Keratinocyte (primary cell): ENCODE data around the gene PNMA8B. TPM values are rescaled to one million over a fixed set of nuclear protein-coding genes. Genes with fewer than 3 reads are reported as not detected.
A peak's percentile ranks its signal among the peaks of the same experiment; 100 is the strongest.
"Not testable (repeated sequence)": the region's sequence is repeated elsewhere in the genome, so short reads cannot be mapped to it uniquely, and the experiment has no call there.

ENCODE experiments used
- DNase-seq: peaks from one replicate; pipeline ENCODE4 v3.0.0-alpha.2; 2011; ENCODE audit warnings: low read depth, missing footprints, low spot score
- FAIRE-seq: peaks from 2 replicates; lab custom pipeline; 2011; peaks lifted over from hg19 to GRCh38; lab: Jason Lieb, UNC
- H2AFZ ChIP-seq: 2 replicates; pipeline ENCODE4 v1.6.0; 2012; ENCODE audit warnings: low read length, control low read depth, inconsistent platforms; ENCODE audit not compliant: control insufficient read depth
- H3K27ac ChIP-seq: 2 replicates; pipeline ENCODE4 v1.5.1; 2011; ENCODE audit warnings: low read length; ENCODE audit not compliant: control insufficient read depth, insufficient read depth
- H3K27me3 ChIP-seq: 3 replicates; pipeline ENCODE4 v1.6.0; 2011; ENCODE audit warnings: low read length; ENCODE audit not compliant: control insufficient read depth, insufficient read depth; ENCODE audit errors: extremely low read depth
- H3K36me3 ChIP-seq, 2 experiments: 2 replicates in 1 of 2; 3 replicates in 1 of 2; pipeline ENCODE4 v1.5.1; 2011; ENCODE audit warnings: low read length in 2 of 2, mild to moderate bottlenecking in 1 of 2; ENCODE audit not compliant: control insufficient read depth in 2 of 2, insufficient read depth in 2 of 2; ENCODE audit errors: extremely low read depth in 1 of 2
- H3K4me1 ChIP-seq: 3 replicates; pipeline ENCODE4 v1.5.1; 2011; ENCODE audit warnings: low read length; ENCODE audit not compliant: control insufficient read depth, insufficient read depth; ENCODE audit errors: extremely low read depth
- H3K4me2 ChIP-seq: 3 replicates; pipeline ENCODE4 v1.6.0; 2011; ENCODE audit warnings: low read depth, low read length; ENCODE audit not compliant: control insufficient read depth, insufficient read depth; ENCODE audit errors: extremely low read depth
- H3K4me3 ChIP-seq, 3 experiments: fragments of 200-600 bp in 1 of 3; sonication (generic) in 1 of 3; 2 replicates in 2 of 3; 3 replicates in 1 of 3; pipeline ENCODE4 v1.5.1; 2011 to 2016; ENCODE audit warnings: low read length in 3 of 3, mild to moderate bottlenecking in 3 of 3, control low read depth in 2 of 3, inconsistent platforms in 1 of 3, low read depth in 1 of 3, mixed read lengths in 1 of 3, mixed run types in 1 of 3, moderate library complexity in 1 of 3; ENCODE audit not compliant: control insufficient read depth in 2 of 3, insufficient read depth in 2 of 3; ENCODE audit errors: extremely low read depth in 1 of 3
- H3K79me2 ChIP-seq: 2 replicates; pipeline ENCODE4 v1.6.0; 2012; ENCODE audit warnings: low read length; ENCODE audit not compliant: control insufficient read depth, insufficient read depth
- H3K9ac ChIP-seq: 3 replicates; pipeline ENCODE4 v1.6.0; 2011; ENCODE audit warnings: low read length; ENCODE audit not compliant: control insufficient read depth, insufficient read depth; ENCODE audit errors: extremely low read depth
- H3K9me1 ChIP-seq: 3 replicates; pipeline ENCODE4 v1.6.0; 2011; ENCODE audit warnings: low read length; ENCODE audit not compliant: control insufficient read depth, insufficient read depth; ENCODE audit errors: extremely low read depth
- H3K9me3 ChIP-seq: 2 replicates; pipeline ENCODE4 v1.5.1; 2012; ENCODE audit warnings: low read depth, low read length; ENCODE audit not compliant: control insufficient read depth
- H4K20me1 ChIP-seq: 3 replicates; pipeline ENCODE4 v1.6.0; 2011; ENCODE audit warnings: low read length; ENCODE audit not compliant: control insufficient read depth, insufficient read depth; ENCODE audit errors: extremely low read depth
- CTCF ChIP-seq, 3 experiments: IDR thresholded peaks in 1 of 3; conservative IDR thresholded peaks in 1 of 3; optimal IDR thresholded peaks in 1 of 3; 2 replicates in 2 of 3; 3 replicates in 1 of 3; pipeline versions ENCODE3 to v1.5.1; 2011; ENCODE audit warnings: low read length in 3 of 3, mild to moderate bottlenecking in 3 of 3, moderate library complexity in 2 of 3, control low read depth in 1 of 3, inconsistent platforms in 1 of 3; ENCODE audit not compliant: insufficient read depth in 2 of 3; ENCODE audit errors: extremely low read depth in 1 of 3
- EZH2 ChIP-seq: IDR thresholded peaks from one replicate; pipeline ENCODE4 v1.6.1; 2012; ENCODE audit warnings: inconsistent platforms, mild to moderate bottlenecking, low read length, moderate library complexity
- dilution Hi-C: fragments of 300-500 bp; cut with MboI; formaldehyde crosslinking; loops from one replicate; pipeline ENCODE4 v1.7.0; 2020; ENCODE audit warnings: low sequenced_read_pairs; ENCODE audit not compliant: extremely low pct_ligation_motif_present
- polyA plus RNA-seq, 5 experiments: library from polyadenylated mRNA; depleted of rRNA in 3 of 5; stranded (reverse) in 3 of 5; stranded (forward) in 1 of 5; unstranded in 1 of 5; fragments of >200 nt; gene quantifications; 1 replicate in 1 of 5; 2 replicates in 3 of 5; 3 replicates in 1 of 5; pipeline versions ENCODE4 v1.2.1 to v1.2.3, GENCODE V29; 2011 to 2012; ENCODE audit warnings: missing spikeins in 2 of 5, low read depth in 1 of 5, low replicate concordance in 1 of 5

PNMA8B gene
- polyA plus RNA-seq, 1 donor (not counting 4 experiments of a cell fraction or from before 2014, with no cell fraction given): not detected

DNA sequence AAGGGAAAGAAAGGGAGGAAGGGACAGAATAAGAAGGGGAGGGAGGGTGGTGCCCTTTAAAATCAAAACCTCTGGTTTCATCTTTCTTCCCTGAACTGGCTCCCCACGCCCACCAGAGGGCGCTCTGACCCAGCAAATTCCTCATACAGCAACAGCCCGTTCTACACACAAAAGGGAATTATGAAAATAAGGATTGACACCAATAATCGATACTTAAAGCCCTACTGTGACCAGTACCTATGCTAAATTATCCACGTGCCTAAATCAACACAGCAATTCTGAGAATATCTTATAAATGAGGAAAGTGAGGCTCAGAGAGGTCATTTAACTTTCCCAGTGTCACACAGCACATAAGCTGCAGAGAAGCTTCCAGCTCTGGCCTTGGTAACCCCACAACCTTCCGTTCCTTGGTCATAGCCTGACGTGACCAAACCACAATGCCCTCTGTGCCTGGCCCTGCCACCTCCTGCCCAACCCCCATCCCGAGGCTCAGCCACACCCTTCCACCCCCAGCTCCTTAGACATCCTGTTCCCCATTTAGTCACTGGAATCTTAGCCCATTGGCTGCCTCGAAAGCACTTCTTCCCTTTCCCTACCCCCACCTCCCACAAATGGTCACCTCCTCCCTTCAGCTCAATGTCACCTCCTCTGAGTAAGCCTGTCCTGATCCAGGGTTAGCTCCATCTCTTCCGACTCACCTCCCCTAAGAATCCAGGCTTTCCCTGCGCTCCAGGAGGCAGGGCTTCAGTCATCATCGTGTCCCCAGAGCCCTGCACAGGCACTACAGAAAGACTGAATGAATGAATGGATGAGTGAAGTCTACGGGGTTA lies 34.2 kb upstream of the PNMA8B start:
- H3K9me3 ChIP-seq: no peaks in the 10 kb centered on the region
- H2AFZ ChIP-seq: no peak overlapping the region
- peaks cover 10% of the 10 kb centered on the region for H3K4me1 ChIP-seq
- no peaks in the 10 kb centered on the region for H3K79me2 ChIP-seq
- no peaks in the 10 kb centered on the region for H3K27me3 ChIP-seq
- H3K4me3 ChIP-seq: peak overlapping the region in 1 of 3 experiments; percentile 4
- dilution Hi-C loops: no loop called here
- no peak overlapping the region for H3K9ac ChIP-seq
- DNase-seq (no peak), FAIRE-seq (peak; percentile 69)
- peak; percentile 84 to 96 (median 85) for TF ChIP-seq CTCF (optimal IDR thresholded peaks at IDR 0.05 in 1 of 3, IDR thresholded peaks at IDR 0.05 in 1 of 3, conservative IDR thresholded peaks at IDR 0.05 in 1 of 3; ENCODE audit: extremely low read depth in 1 of 3, insufficient read depth in 2 of 3, low read length in 3 of 3)
- TF ChIP-seq EZH2: no peak
- no peaks in the 10 kb centered on the region for H3K9me1 ChIP-seq
- no peaks in the 10 kb centered on the region for H4K20me1 ChIP-seq
- no peak overlapping the region for H3K27ac ChIP-seq
- H3K4me2 ChIP-seq: peak overlapping the region; percentile 52
- H3K36me3 ChIP-seq: no peaks in the 10 kb centered on the region

DNA sequence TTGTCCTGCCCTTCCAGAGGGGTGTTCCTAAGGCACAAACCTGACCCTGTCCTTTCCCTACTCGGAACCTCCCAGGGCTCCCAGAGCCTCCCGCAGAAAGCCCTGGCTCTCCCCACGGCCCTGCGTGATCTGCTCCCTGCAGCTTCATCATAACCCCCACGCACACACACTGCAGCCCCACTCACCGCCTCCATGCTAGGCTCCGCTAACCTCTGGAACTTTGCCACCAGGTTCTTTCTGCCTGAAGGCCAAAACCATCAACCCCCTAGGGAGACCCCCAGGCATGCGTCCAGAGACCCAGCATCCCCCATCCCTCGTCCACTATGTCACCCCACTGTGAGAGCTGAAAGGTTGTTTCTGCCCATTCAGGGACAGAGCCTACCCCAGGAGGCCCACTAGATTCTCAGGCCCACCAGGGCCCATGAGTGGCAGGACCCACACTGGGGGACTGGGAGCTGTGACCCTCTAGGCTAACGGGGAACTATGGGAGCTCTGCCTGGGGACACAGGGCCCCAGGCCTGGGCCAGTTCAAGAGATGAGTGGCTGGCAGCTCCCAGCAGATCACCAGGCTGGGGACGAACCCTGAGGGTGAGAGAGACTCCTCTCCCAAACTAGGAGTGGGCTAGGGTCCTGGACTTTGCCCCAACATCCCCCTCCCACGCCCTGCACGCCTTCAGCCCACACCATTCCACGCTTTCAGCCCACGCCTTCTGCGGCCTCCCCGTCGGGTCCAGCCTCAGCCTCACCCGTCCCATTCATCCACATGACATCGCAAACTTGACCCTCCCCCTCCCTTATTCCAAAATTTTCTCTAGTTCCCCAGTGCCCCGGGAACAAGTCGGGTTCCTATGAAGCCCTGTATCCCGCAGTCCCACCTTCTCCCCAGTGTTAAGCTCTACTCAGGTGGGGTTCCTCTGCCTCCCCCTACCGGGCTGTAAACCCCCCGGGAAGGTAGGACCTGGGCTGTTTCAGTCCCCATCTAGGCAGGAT lies 33.2 kb upstream of the PNMA8B start:
- Histone ChIP-seq H3K4me2 (peak overlapping the region; percentile 52), H3K4me3 (no peak overlapping the region), H2AFZ (no peak overlapping the region), H3K27ac (no peak overlapping the region), H4K20me1 (no peaks in the 10 kb centered on the region), H3K4me1 (peaks cover 10% of the 10 kb centered on the region), H3K36me3 (no peaks in the 10 kb centered on the region), H3K9me3 (no peaks in the 10 kb centered on the region), H3K27me3 (no peaks in the 10 kb centered on the region), H3K79me2 (no peaks in the 10 kb centered on the region), H3K9ac (no peak overlapping the region), H3K9me1 (no peaks in the 10 kb centered on the region)
- FAIRE-seq (no peak), DNase-seq (no peak)
- dilution Hi-C loops: no loop called here
- TF ChIP-seq CTCF (optimal IDR thresholded peaks at IDR 0.05 in 1 of 3, IDR thresholded peaks at IDR 0.05 in 1 of 3, conservative IDR thresholded peaks at IDR 0.05 in 1 of 3; ENCODE audit: extremely low read depth in 1 of 3, insufficient read depth in 2 of 3, low read length in 3 of 3): no peak
- TF ChIP-seq EZH2: no peak

DNA sequence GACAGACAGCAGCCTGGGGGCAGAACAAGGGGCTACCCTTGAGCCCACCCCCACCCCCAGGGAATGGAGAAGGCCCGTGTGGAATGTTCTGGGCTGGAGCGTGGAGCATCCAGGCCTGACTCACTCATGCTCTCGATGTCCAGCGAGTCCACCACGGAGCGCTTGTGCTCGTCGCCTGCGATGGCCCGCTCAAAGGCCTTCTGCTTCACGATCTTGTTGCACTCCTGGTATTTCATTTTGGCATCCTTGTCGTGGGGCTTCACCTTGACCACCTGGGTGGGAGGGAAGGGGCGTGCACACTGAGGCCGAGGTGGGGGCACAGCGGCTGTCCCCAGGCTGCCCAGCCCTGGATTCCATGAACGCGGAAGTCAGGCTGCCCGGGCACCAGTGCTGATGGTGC lies 31.1 kb upstream of the PNMA8B start:
- H3K9me3 ChIP-seq, H3K4me2 ChIP-seq, H4K20me1 ChIP-seq, dilution Hi-C loops, H3K27ac ChIP-seq, H3K79me2 ChIP-seq, H3K4me3 ChIP-seq, H3K36me3 ChIP-seq, H3K27me3 ChIP-seq, H2AFZ ChIP-seq, H3K9ac ChIP-seq, H3K9me1 ChIP-seq, FAIRE-seq, DNase-seq: not testable (repeated sequence)
- H3K4me1 ChIP-seq: peaks cover 15% of the 10 kb centered on the region
